ENCODE measurements around the gene RESP18.
"Not testable (repeated sequence)": the region's sequence is repeated elsewhere in the genome, so short reads cannot be mapped to it uniquely, and the experiment has no call there.

RESP18 gene

DNA sequence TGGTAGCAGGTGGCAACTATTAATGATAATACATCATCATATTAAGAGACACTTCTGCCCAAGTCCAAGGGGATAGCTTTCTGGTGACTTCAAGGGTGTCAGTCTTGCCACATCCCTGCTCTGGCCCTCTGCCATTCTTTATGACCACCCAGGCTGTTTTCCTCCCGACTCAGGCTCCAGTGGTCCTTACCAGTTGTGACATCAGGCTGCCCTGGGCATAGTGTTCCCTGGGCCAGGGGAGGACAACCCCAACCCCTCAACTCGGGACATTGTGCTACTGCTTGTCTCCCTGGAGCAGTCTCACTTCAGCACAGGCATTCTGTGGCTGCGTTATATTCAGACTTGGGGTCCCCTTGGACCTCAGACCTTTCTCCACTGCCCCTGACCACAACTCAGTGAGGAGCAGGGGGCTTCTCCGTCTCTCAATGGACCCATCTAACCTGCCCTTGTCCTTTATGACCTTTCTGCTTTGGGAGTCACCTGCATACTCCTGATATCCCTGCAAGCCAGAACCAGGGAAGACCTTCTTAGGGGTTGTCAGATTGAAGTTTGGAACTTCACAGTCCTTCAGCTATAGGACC lies 40.5 kb downstream of the RESP18 start:
- no peak for DNase-seq (ENCODE audit: low read depth)

DNA sequence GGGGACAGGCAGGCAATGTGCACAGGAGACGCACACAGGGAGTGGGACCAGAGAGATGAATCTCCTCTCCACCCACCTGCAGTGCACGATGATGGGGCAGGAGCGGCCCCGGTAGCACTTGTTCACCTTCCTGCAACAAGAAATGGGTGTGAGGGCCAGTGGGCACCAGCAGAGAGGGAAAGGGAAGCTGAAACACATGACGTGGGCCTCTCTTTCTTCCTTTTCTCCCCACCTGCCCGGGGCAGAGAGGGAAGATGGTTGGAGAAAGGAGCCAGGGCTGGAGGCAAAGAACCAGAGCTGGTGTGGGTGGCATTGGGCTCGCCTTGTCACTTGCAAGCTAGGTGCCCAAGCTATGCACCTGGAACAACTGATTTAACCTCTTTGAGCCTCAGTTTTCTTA lies 41.1 kb downstream of the RESP18 start:
- DNase-seq (ENCODE audit: low read depth): no peak

DNA sequence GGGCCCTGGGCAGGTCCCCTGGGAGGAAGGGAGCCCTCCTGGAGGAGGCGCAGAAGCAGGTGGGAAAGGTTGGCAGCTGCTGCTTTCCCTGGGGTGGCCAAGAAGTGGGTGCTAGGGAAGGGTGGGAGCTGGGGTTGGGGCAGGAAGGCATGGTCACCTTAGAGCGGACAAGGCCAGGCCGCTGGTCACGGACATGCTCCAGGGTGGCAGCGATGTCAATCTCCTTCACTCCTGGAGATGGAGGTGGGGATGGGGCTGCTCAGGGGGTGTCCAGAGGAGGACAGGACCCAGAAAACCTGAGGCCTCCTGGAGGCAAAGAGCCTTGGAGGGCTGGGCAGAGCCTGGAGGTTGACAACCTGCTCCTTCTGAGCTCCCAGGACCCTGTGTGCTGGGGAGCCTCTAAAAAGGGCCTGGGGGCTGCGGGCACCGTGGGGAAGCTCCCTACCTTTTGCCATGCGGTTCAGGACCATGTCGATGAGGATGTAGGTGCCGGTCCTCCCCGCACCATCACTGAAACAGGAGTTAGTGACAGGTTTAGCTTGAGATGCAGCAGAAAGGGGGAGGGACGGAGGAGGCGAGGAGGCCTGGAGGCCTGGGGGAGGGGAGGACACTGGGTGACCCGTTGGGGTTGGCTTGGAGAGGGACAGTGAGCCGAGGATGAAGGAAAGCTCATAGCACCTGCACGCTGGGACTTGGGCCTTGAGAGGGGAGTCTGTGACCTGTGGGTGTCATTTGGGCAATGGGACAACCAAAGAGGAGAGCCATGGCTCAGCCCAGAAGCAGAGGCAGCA lies 42.0 kb downstream of the RESP18 start:
- no peak for DNase-seq (ENCODE audit: low read depth)

DNA sequence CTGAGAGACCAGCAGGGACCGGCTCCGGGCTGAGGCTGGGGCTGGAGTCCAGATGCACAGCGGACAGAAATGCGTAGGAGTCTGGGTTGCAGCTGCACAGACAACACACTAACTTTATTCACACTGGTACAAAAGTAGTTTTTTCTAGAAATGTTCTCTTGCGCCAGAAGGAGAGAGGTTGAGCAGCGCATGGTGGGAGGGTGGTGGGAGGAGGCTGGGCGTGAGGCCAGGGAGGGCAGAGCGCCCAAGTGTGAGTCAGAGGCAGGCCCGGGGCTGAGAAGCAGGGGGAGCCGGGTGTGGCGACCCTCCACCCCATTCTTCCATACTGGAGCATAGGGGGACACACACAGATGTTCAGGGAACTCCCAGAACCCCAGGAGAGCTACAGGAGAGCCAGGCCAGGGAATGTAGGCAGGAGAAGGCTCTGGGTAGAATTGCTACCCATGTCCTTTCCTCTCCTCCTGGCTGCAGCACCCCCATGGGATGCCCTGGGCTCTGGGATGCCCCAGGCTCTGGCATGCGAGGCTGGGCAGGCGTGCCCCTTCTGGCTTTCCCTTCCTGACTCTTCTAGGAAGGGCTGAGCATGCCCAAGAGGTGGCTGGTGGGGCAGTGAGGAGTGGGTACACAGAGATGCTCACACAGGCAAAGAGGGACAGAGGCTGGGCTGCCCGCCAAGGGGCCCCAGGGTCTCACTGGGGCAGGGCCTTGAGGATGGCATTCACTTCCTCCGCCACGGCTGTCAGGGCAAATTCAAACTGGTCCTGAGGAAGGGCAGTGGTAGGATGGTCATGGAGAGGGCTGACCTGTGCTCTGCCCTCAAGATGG lies 42.8 kb downstream of the RESP18 start:
- no peak for DNase-seq (ENCODE audit: low read depth)

DNA sequence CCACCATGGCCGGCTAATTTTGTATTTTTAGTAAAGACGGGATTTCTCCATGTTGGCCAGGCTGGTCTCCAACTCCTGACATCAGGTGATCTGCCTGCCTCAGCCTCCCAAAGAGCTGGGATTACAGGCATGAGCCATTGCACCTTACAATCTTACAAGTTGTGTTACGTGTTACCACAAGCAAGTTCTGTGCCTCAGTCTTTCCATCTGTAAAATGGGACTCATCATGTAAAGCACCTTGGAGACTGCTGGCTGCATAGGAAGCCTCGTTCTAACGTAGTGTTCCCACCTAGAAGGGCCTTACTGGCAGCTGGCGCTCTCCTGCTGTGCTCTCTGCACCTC lies 43.4 kb downstream of the RESP18 start:
- DNase-seq (ENCODE audit: low read depth): no peak

DNA sequence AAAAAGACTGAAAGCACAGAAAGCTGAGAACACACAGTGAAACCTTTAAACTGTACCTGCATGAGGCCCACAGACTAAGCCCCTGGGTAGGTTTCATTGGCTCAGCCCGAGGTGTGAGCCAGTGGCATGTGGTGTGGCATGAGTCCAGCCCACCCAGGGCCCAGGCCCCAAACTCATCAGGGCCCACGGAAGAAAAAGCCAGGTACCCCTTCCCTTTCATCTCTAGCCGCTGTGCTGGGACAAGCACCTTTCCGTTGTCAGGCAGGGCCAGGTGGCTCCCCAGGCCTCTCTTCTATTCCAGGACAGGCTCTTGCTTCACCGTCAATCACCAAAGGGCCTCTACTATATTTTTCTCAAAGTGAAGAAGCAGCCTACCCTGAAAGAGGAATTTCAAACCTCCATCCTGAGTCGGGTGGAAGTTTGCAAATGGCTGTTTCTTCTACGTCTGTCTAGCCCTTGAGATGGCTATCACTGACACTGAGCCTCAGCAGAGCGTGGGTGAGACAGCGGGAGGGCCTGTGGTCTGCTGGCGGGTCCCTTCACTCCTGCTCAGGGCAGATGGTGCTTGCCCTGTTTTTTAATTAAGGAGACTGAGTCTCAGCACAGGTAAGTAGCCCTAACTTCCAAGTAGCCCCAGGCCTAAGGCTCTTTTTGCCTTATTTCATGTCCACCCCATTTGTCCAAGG lies 44.8 kb downstream of the RESP18 start:
- DNase-seq (ENCODE audit: low read depth): no peak

DNA sequence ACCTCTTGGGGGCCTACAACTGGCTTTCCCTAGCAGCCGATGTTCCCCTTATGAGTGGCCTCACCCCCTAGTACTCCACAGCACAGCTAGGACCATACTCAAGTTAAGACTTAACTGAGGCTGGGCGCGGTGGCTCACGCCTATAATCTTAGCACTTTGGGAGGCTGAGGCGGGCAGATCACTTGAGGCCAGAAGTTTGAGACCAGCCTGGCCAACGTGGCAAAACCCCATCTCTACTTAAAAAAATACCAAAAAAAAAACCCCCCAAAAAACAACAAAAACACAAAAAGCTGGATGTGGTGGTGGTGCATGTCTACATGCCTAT lies 45.5 kb downstream of the RESP18 start:
- not testable (repeated sequence) for DNase-seq (ENCODE audit: low read depth)

DNA sequence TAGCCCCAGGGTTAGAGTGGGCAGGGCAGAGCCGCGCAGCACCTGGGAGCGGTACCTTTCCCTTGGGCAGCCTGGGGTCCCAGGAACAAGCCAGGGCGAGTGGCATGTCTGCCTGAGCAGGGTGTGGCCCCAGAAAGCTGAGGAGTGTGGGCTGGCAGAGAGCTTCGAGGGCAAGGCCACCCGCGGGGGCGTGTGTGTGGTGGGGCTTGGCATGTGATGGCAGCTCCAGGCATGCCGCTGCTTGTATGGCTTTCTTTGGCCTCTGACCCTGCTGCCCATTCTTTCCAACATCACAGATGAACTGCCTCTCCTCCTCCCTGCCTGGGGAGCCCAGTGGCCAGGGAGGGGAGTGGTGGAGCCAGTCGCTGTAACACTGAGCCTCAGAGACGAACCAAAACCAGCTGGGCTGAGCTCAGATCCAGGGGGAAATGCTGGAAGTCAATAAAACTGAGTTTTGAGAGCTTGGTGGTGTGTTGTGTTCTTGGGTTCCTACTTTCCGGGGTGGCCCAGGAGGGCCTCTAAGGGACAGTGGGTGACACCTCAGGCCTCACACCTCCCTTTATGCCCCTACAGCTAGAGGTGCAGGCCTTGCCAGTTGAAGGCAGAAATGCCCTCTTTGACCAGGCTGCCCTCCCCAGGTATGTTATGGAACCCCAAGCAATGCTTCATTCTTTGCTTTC lies 46.0 kb downstream of the RESP18 start:
- DNase-seq (ENCODE audit: low read depth): no peak

DNA sequence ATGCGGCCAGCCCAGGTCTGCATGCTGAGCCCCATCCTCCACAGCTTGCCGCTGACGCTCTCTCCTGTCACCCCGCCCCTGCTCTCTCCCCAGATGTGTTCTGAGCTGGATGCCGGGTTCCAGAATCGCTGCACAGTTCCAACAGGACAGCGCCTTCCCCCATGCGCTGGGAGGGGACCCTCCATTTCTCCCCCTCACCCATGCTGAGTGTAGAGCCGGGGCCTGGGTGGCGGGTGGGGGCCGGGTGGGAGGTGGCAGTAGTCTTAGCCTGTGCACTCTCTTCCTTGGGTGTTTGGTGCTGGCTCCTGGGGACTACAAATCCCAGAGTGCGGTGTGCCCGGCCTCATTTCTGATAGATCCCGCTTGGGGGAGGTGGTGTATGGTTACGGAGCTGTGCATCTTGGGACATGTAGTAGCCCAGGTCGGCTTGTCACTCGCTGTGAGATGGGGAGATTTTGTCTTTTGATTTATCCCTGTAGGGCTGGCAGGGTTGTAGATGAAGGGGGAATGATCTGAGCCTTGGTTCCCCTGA lies 46.6 kb downstream of the RESP18 start:
- DNase-seq (ENCODE audit: low read depth): no peak

DNA sequence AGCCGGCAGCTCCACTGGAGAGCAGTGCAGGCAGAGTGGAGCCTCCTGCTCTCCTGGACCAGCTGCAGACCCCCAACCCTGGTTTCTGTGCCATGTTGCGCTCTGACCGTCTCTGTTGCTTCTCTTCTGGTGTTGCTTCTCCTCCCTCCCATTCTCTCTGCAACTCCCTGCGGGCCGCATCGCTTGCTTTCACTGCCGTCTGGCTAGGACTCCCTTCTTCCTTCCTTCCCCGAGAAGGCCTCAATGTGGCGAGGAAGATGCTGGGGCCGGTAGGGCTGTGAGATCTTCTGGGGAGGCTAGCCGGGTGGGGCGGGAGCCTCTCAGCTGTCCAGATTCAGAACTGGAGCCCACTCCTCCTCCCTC lies 47.2 kb downstream of the RESP18 start:
- DNase-seq (ENCODE audit: low read depth): no peak

DNA sequence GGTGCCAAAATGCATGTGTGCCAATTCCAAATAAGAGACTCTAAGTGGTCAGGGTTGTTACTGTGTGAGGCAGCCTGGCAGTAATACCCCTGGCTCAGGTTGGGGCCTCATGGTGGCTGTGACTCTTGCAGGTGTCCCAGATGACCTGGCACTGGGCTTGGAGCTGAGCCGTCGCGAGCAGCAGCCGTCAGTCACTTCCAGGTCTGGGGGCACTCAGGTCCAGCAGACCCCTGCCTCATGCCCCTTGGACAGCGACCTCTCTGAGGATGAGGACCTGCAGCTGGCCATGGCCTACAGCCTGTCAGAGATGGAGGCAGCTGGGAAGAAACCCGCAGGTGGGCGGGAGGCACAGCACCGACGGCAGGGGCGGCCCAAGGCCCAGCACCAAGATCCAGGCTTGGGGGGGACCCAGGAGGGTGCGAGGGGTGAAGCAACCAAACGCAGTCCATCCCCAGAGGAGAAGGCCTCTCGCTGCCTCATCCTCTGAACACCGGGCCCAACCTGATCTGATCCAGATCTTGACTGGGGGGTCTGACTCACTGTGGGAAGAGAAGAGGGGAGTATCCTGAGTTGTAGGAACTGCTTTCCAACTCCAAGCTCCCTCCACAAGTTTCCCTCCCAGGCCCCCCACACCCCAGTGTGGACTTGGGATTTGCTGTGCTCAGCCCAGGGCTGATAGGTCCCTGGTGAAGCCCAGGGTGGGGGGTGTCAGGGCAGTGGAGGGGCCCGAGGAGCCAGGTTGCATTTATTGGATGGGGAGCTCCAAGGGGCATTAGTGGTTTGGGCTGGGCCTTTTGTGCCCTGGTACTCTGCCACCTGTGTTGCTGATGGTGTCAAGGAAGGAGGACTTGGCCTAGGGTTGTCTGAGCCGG lies 47.8 kb downstream of the RESP18 start:
- no peak for DNase-seq (ENCODE audit: low read depth)

DNA sequence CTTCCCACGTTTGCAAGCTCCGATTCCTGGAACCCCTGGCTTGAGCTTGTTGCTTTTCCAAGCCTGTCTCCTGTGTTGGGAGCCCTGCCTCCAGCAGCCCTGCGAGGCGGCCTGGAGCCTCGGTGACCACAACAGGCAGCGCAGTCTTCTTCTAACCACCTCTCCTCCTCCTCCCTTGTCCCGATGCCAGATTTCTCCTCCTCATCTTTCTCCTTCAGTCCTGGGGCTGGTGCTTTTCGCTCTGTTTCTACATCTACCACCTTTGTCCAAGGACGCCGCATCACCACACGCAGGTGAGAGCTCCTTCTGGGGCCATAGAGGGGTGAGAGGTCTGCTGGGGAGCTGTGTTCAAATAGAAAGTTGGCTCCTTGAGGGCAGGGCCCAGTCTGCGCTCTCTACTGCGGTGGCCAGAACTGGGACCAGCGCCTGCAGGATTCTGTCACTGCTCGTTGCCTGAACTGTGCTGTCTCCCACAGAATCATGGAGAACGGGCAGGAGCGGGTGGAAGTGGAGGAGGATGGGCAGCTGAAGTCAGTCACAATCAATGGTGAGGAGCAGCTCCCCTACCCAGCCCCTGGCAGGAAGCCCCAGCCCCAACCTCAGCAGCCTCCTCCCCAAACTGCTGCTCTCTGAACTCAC lies 49.5 kb downstream of the RESP18 start:
- DNase-seq (ENCODE audit: low read depth): no peak

DNA sequence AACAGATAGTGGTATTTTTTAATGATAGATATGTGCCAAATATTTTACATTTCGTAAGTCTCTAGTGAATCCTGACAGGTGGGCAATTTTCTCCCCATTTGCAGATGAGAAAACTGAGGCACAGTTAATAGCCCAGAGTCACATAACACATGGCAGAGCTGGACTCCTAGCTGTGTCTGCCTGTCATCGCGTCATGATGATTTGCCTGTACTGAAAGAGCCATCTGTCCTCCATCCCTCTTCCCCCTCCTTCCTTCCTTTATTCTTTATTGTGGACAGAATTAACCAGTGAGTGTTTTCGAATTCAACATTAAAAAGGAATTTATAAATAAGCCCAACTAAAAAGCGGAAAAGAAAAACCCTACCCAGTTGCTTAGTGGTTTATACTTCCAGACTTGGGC lies 50.2 kb downstream of the RESP18 start:
- no peak for DNase-seq (ENCODE audit: low read depth)

DNA sequence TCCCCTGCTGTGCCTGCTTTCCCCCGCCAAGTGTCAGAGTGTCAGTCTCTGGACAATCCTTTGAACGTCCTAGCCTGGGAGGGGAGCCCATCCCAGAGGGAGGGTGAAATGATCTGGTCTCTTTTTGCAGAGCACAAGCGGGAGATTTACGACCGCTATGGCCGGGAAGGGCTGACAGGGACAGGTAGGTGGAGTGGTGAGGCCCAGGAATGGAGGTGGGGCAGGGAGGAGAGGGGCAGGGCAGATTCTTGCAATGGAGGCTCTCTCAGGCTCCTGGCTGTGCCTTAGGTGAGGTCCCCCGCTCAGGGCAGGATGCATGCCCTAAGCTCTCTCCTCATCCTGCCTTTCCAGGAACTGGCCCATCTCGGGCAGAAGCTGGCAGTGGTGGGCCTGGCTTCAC lies 51.0 kb downstream of the RESP18 start:
- no peak for DNase-seq (ENCODE audit: low read depth)

DNA sequence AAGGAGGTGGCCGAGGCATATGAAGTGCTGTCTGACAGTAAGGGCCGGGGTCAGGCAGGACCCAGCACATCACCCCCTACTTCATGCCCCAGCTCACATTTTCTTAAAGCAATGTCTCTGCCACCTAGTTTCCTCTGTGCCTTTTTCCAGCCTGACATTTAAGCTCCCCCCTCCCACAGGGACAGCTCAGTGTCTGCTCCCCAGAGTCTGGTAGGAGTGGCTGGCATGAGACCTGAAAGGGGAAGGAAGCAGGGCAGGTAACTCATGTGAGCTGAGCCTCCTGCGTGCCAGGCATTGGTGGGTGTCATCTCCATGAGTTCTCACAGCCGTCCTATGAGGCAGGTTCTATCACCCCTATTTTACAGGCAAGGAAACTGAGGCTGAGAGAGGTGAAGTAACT lies 51.9 kb downstream of the RESP18 start:
- DNase-seq (ENCODE audit: low read depth): no peak

DNA sequence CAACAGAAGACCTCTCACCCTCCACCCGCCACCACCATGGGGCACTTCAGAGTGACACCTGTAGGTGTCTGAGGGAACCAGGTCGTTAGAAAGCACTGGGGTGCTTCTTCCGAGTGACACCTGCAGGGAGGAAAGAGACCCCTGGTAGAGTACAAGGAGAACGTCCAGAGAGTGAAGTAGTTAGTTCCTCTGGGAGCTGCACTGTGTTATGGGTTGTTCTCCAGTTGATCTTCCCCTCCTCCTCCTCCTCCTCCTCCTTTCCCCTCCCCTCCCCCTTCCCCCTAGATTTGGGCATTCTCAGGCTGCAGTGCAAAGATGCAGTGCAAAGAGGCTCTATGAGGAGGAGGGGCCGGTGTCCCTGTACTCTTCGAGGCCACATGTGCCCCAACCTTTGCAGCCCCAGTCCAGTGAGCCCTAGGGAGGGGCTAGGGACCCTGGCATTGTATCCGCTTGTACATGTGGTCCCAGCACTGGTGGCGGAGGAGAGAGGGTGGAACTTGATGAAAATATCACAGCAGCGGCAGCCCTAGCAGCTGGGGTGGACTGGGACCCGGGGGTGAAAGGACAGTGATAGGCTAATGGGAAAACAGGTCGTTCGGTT lies 52.5 kb downstream of the RESP18 start:
- no peak for DNase-seq (ENCODE audit: low read depth)

DNA sequence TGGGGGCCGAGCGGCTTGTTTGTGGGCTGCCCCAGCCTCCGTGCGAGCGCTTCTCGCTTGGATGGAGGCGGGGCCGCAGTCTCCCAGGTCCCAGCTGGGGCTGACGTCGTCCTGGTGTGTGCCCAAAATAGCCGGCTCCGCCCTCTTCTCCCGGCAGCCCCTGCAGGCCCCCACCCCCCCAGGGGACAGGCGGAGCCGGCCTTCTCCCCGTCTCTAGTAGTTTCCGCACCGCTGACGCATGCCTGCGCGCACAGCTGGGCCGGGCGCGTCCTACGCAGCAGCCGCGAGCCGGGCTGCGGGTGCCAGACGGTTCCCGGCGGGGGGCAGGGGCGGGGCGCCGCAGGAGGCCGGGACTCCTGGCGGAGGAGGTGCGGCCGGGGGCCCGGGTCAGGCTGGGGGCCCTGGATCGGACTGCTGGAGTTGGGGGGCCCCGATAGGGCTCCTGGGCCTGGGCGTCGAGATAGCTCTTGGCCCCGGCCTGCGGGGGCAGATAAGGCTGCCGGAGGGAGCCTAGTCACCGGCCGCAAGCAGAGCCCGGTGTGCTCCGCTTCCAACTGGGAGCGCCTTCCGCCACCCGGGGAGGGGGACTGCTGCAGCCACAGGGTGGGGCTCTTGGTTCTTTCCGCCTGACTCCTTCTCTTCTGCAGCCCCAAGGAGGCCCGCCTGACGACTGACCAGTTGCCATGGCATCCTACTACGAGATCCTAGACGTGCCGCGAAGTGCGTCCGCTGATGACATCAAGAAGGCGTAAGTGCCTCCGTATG lies 53.2 kb downstream of the RESP18 start, which contains the start of gene DNAJB2:
Gene DNAJB2 (plus strand): TSS at position 216 of the 765 bp plus-strand sequence. CDS start 468 bp downstream, at position 684.
- DNase-seq (ENCODE audit: low read depth): peak; percentile 99

DNA sequence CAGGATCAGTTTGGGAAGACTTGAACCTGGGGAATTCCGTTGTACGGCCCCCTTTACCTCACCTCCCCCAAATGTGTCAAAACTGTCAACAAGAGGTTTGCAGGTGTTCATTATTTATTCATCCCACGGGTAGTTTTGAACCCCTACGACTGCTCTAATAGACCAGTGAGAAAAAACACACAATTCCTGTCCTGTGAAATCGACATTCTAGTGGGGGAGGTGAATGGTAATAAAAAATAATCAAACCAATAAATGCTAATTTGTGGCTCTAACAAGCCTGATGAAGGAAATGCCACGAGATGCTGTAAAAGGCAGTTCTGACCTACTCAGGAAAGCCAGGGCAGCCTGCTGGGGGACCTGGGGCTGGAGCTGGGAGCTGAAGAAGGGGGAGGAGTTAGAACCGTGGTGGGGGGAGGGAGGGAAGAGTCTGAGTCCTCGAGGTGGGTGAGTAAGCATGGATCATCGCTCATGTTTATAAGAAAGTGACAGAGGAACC lies 53.8 kb downstream of the RESP18 start:
- DNase-seq (ENCODE audit: low read depth): no peak

Measured in activated gamma-delta T cell treated with anti-CD3 and anti-CD28 coated beads, Interleukin-2, amount 50 U/mL, for 16 hours (primary cell).